Left lung (tissue), 10 donors: ENCODE results near the gene SNAI3. TPM values are rescaled to one million over a fixed set of nuclear protein-coding genes. Genes with fewer than 3 reads are reported as not detected.

Source experiments
- ATAC-seq: fragments of 200-7000 bp; cut with Tn5 transposase; one replicate; pipeline ENCODE4 v1.9.1; 2020; ENCODE audit warnings: moderate library complexity
- DNase-seq, 4 donors: peaks; one replicate each; pipeline ENCODE4 v3.0.0-alpha.2; 2013 to 2020
- H3K27ac ChIP-seq, 2 donors: fragments of 200-600 bp; sonication (generic) in 1 of 2; one replicate each; pipeline versions ENCODE4 v1.5.0 to v1.8.0; 2020 to 2021
- H3K27me3 ChIP-seq, 2 donors: fragments of 200-600 bp; sonication (generic) in 1 of 2; one replicate each; pipeline versions ENCODE4 v1.5.0 to v1.8.0; 2020 to 2021
- H3K36me3 ChIP-seq, 2 donors: fragments of 200-600 bp; sonication (generic) in 1 of 2; one replicate each; pipeline versions ENCODE4 v1.5.0 to v1.8.0; 2020 to 2021
- H3K4me1 ChIP-seq, 2 donors: fragments of 200-600 bp; one replicate each; pipeline ENCODE4 v1.8.0; 2021
- H3K4me3 ChIP-seq, 2 donors: fragments of 200-600 bp; sonication (generic) in 1 of 2; one replicate each; pipeline versions ENCODE4 v1.5.0 to v1.8.0; 2020 to 2021; ENCODE audit warnings: mild to moderate bottlenecking in 1 of 2
- H3K9me3 ChIP-seq, 2 donors: fragments of 200-600 bp; sonication (generic) in 1 of 2; one replicate each; pipeline versions ENCODE4 v1.5.0 to v1.8.0; 2020 to 2021
- intact Hi-C, 2 donors: fragments of 100-400 bp; cut with DNase I; formaldehyde crosslinking; loops; one replicate each; pipeline versions ENCODE4 v1.11.2 to v1.14.2; 2022
- polyA plus RNA-seq, 6 donors: library from polyadenylated mRNA; unstranded; fragments of 120-200 nt; gene quantifications; one replicate each; pipeline ENCODE4 v1.2.1, GENCODE V29; 2013; ENCODE audit not compliant: insufficient read length in 6 of 6
- total RNA-seq, 2 donors: library from RNA; stranded (reverse); fragmentation: NEBNext Ultra II Directional; extraction: Animal tissue kit (Norgen Biotek cat#: 25700); gene quantifications; one replicate each; pipeline ENCODE4 v1.2.1, GENCODE V29; 2021
- TF ChIP-seq, protein P1 (sequence below), 2 donors: fragments of 200-600 bp; sonication (generic) in 1 of 2; IDR thresholded peaks; one replicate each; pipeline versions ENCODE4 v1.5.0 to v1.8.0; 2021; ENCODE audit warnings: antibody characterized with exemption in 2 of 2
- donor health status: DM: no; HTN: yes; CAD: no.
- donor health status: DM: no; HTN: no; CAD: no.

Gene SNAI3
- total and polyA plus RNA-seq, 8 donors: 0.86 to 2.3 (median 1.8) TPM

DNA sequence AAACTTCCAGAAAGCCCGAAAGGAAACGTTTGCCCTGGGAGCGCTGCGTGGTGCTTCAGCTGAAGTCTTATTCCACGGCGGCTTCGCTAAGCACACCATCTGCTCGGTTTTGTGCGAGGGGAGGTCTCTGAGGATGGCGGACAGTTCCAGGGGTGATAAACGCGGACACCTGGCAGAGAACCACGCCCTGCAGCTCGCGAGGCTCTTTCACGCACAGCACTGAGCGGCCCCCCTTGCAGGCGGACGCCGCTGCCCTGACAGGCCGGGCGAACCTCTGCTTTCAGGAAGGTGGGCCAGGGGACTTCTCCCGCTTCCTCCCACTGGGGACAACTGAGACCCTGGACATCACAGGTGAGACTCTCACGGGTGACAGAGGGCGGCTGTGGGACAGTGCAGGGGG, 27.1 kb downstream of the SNAI3 start:
- no peak for ATAC-seq
- intact Hi-C loops: no loop called here
- no peak overlapping the region for H3K27ac ChIP-seq
- peaks cover 0 to 21% of the 10 kb centered on the region in 2 donors for H3K4me1 ChIP-seq
- no peak for DNase-seq
- H3K36me3 ChIP-seq: peaks cover 0 to 50% of the 10 kb centered on the region in 2 donors
- H3K27me3 ChIP-seq: no peaks in the 10 kb centered on the region
- H3K4me3 ChIP-seq: no peak overlapping the region
- TF ChIP-seq, protein P1, sequence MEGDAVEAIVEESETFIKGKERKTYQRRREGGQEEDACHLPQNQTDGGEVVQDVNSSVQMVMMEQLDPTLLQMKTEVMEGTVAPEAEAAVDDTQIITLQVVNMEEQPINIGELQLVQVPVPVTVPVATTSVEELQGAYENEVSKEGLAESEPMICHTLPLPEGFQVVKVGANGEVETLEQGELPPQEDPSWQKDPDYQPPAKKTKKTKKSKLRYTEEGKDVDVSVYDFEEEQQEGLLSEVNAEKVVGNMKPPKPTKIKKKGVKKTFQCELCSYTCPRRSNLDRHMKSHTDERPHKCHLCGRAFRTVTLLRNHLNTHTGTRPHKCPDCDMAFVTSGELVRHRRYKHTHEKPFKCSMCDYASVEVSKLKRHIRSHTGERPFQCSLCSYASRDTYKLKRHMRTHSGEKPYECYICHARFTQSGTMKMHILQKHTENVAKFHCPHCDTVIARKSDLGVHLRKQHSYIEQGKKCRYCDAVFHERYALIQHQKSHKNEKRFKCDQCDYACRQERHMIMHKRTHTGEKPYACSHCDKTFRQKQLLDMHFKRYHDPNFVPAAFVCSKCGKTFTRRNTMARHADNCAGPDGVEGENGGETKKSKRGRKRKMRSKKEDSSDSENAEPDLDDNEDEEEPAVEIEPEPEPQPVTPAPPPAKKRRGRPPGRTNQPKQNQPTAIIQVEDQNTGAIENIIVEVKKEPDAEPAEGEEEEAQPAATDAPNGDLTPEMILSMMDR (IDR thresholded peaks at IDR 0.05): no peak
- H3K9me3 ChIP-seq: no peaks in the 10 kb centered on the region

DNA sequence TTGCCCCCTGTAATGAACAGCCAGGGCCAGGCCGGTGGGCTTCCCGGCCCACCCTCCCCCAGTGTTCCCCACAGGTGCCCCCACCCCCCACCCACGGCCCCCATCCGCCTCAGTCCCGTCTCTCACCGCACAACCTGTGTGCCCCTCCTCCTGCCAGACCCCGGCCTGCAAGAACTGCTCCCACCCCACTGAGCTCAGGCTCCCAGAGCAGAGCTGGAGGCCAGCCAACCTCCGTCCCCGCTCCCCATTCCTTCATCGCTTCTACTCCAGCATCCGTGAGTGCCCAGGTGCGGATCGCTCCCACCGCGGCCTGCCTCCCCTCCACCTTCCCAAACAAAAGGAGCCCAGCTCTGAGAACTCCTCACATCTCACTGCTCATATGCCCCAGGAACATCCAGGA, 27.6 kb downstream of the SNAI3 start:
- no peak for DNase-seq
- TF ChIP-seq, protein P1 (IDR thresholded peaks at IDR 0.05): no peak
- Histone ChIP-seq H3K9me3 (no peaks in the 10 kb centered on the region), H3K4me3 (no peak overlapping the region), H3K27ac (no peak overlapping the region), H3K27me3 (no peaks in the 10 kb centered on the region), H3K4me1 (peaks cover 0 to 17% of the 10 kb centered on the region in 2 donors), H3K36me3 (peaks cover 0 to 54% of the 10 kb centered on the region in 2 donors)
- intact Hi-C loops: no loop called here
- ATAC-seq: no peak

DNA sequence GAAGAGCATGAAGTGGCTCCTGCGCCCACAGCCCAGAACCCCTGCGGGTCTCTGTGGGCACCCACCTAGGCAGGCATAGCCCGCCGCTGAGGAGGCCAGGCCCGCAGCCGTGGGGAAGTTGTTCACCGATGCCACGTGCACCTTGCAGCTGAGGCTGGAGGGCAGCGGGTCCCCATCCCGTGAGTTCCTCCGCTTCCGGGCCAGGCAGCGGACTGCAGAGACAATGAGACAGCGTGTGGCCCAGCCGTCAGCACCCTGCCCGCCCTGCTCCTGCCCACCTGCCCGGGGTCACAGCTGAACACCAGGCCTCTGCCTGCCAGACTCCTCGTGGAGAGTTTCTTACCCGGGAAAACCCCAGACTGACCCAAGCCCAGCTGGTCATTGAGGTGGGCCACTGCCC, 28.9 kb downstream of the SNAI3 start:
- Histone ChIP-seq H3K4me1 (peaks cover 0 to 19% of the 10 kb centered on the region in 2 donors), H3K27ac (no peak overlapping the region), H3K36me3 (peaks cover 0 to 68% of the 10 kb centered on the region in 2 donors), H3K27me3 (no peaks in the 10 kb centered on the region), H3K9me3 (no peaks in the 10 kb centered on the region), H3K4me3 (no peak overlapping the region)
- TF ChIP-seq, protein P1 (IDR thresholded peaks at IDR 0.05): no peak
- no peak for ATAC-seq
- DNase-seq: peak in 1 of 4 donors; percentile 75
- intact Hi-C loops: no loop called here

DNA sequence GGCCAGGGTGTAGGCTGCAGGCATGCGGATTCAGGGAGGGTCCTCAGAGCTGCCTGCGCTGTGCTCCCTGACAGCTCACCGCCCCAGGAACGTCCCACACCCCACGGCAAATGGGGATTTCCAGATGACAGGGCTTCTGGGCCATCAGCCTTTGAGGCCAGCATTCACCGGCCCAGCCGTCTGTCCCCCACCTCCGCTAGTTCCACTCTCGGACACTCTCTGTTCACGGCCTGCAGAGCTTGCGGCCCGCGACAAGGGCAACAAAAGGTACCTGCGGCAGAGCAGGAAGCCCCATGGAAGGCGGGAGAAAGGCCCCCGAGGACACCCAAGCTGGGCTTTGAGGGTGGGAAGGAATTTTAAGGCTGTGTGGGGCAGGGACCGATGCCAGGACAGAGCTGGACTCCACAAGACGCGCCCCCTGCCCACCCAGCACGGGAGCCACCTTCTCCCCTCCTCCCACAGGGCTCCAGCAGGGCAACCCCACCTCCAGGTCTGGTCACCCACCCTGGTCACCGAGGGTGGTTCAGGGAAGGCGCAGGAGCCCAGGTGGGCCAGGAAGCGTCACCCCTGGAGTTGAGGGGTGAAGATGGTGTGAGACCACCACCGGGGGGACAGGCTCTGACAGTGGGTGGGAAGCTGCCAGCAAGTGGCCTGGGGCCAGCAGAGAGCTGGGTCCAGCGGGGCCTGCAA, 29.9 kb downstream of the SNAI3 start:
- DNase-seq (no peak), ATAC-seq (no peak)
- peaks cover 2 to 19% of the 10 kb centered on the region in 2 donors for H3K4me1 ChIP-seq
- intact Hi-C loops: no loop called here
- no peaks in the 10 kb centered on the region for H3K27me3 ChIP-seq
- H3K27ac ChIP-seq: no peak overlapping the region
- no peak overlapping the region for H3K4me3 ChIP-seq
- TF ChIP-seq, protein P1 (IDR thresholded peaks at IDR 0.05): no peak
- H3K36me3 ChIP-seq: peaks cover 0 to 76% of the 10 kb centered on the region in 2 donors
- H3K9me3 ChIP-seq: no peaks in the 10 kb centered on the region

DNA sequence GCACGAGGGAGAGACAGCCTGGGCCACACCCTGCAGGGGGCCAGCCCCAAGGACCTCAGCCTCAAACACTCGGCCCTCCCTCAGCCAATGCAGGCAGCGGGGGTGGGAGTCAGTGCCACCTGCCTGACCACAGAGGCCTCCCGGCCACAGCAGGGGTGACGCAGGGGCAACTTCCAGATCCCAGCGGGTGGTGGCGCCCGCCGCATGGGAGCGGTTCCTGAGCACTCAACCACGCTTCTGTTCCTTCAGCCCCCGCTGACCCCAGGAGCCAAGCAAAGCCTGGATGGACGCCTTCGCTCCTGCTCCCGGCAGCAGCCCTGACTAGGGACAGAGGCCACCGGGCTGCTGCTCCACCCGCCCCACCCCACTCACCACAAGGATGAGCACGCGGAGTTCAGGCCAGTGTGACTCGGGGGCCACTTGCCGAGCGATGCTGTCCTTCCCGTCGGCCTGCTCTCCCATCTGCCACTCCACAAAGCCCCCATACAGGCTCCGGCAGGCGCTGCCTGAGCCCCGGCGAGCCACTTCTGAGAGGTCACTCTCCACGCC, 30.5 kb downstream of the SNAI3 start:
- DNase-seq: no peak
- Histone ChIP-seq H3K4me1 (peaks cover 5 to 19% of the 10 kb centered on the region in 2 donors), H3K36me3 (peaks cover 0 to 76% of the 10 kb centered on the region in 2 donors), H3K27ac (no peak overlapping the region), H3K4me3 (no peak overlapping the region), H3K9me3 (no peaks in the 10 kb centered on the region), H3K27me3 (no peaks in the 10 kb centered on the region)
- intact Hi-C loops: no loop called here
- TF ChIP-seq, protein P1 (IDR thresholded peaks at IDR 0.05): no peak
- ATAC-seq: no peak
